T-helper 2 cell treated with Interferon-gamma antibody and Interleukin-4, amounts not matched to agents 100 ng/mL and 5 ng/mL, for 36 hours (primary cell): ENCODE data around the gene POLR1C. TPM values are rescaled to one million over a fixed set of nuclear protein-coding genes. Genes with fewer than 3 reads are reported as not detected.
"Not testable (repeated sequence)": the region's sequence is repeated elsewhere in the genome, so short reads cannot be mapped to it uniquely, and the experiment has no call there.

Experiments
- intact Hi-C: fragments of 100-400 bp; cut with micrococcal nuclease; formaldehyde crosslinking; loops from one replicate; pipeline ENCODE4 v1.15.1; 2023
- total RNA-seq: library from RNA; stranded (reverse); gene quantifications from 2 replicates; pipeline ENCODE4 v1.2.3, GENCODE V29; 2022

The POLR1C gene
- total RNA-seq, 1 donor from 2014 or later: 43.6 TPM

- intact Hi-C loops: no loop called here
Observed at GRCh38 chr6:43544461-43544860, 27.6 kb downstream of the POLR1C start.

GRCh38 chr6:43547222-43547621 is 30.3 kb downstream of the POLR1C start:
- intact Hi-C loops: no loop called here

- intact Hi-C loops: not testable (repeated sequence)
Observed at GRCh38 chr6:43557620-43558019, 40.7 kb downstream of the POLR1C start.

DNA sequence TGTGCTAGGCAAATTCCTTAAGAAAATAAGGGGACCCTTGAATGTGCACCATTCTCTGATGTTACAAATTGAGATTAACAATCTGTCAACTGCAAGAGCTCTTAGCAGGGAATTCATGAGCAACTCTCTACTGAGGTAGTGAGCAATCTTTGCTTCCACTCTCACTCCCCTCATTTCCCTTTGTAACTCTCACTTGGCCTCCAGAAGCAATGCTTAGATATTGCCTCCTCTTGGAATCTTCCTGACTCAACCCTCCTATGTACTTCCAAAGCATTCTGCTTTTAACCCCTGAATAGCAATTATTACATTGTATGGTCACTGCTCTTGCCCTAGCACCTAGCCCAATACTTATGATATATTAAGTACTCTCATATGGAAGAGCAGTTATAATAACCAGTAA is 42.4 kb downstream of the POLR1C start:
- intact Hi-C loops: no loop called here

- intact Hi-C loops: loop anchor here (10.0 kb wide), 1 partner anchor 186 kb away; no protein-coding TSS in a partner anchor
Observed at GRCh38 chr6:43570876-43571441, 54.1 kb downstream of the POLR1C start.

Other genes with a start within 250 kb of the POLR1C start
- not detected in 2 replicates for gene SLC22A7, start 218.8 kb upstream of the POLR1C start, total RNA-seq
- gene CRIP3, start 208.3 kb upstream of the POLR1C start, total RNA-seq: 0.23 and 0.34 TPM in 2 replicates
- 12.1 and 12.2 TPM in 2 replicates for gene ZNF318, start 147.4 kb upstream of the POLR1C start, total RNA-seq
- 51.6 and 52.1 TPM in 2 replicates for gene ABCC10, start 89.5 kb upstream of the POLR1C start, total RNA-seq
- gene DLK2, start 61.5 kb upstream of the POLR1C start, total RNA-seq: 0.20 and 0.45 TPM in 2 replicates
- 31.3 and 36.2 TPM in 2 replicates for gene TJAP1, start 39.5 kb upstream of the POLR1C start, total RNA-seq
- 0.16 and 0.32 TPM in 2 replicates for gene LRRC73, start 6.7 kb upstream of the POLR1C start, total RNA-seq
- 59.9 and 65.0 TPM in 2 replicates for gene YIPF3, start 163 bp upstream of the POLR1C start, total RNA-seq
- 77.8 and 93.5 TPM in 2 replicates for gene XPO5, start 58.9 kb downstream of the POLR1C start, total RNA-seq
- gene POLH, start 59.1 kb downstream of the POLR1C start, total RNA-seq: 58.5 and 65.2 TPM in 2 replicates
- gene GTPBP2, start 112.2 kb downstream of the POLR1C start, total RNA-seq: 90.8 and 93.0 TPM in 2 replicates
- gene MAD2L1BP, start 118.8 kb downstream of the POLR1C start, total RNA-seq: 39.5 and 40.1 TPM in 2 replicates
- 0.11 TPM in 1 of 2 replicates, not detected in the other for gene RSPH9, start 127.9 kb downstream of the POLR1C start, total RNA-seq
- gene MRPS18A, start 170.7 kb downstream of the POLR1C start, total RNA-seq: 37.4 and 38.6 TPM in 2 replicates